ENCODE data around the gene PIEZO2.

PIEZO2 gene

DNA sequence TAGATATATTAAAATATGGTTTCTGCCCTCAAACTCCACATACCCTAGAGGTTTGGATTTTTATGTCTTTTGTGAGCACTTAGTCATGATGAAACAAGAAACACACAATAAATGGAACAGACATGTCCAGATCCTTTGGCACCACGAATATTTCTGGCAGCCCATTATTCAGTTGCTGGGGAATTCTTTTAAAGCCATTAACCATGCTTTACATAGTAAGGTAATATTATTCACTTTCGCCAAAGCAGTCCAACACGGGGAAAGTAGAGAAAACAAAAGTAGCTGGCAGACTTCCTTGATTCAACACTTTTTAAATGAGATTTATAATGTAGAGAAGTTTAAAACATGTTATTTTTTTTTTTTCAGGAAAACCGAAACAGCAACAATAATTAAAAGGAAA lies 235.4 kb downstream of the PIEZO2 start:
- Histone ChIP-seq H3K27me3 (ENCODE audit: insufficient read depth, poor library complexity, severe bottlenecking) (no peaks in the 10 kb centered on the region), H3K27ac (replicated peaks) (no peak overlapping the region), H3K4me3 (replicated peaks; ENCODE audit: insufficient read depth, low read length) (no peak overlapping the region)
- TF ChIP-seq CTCF (IDR thresholded peaks at IDR 0.05; ENCODE audit: insufficient read depth, low read length) (no peak), POLR2AphosphoS5 (IDR thresholded peaks at IDR 0.05; ENCODE audit: low read depth) (no peak), REST (IDR thresholded peaks at IDR 0.05; ENCODE audit: insufficient replicate concordance, low read depth) (no peak), GABPA (IDR thresholded peaks at IDR 0.05; ENCODE audit: low read depth) (no peak), SPI1 (IDR thresholded peaks at IDR 0.05; ENCODE audit: borderline replicate concordance, low read depth) (no peak)
- no peak for DNase-seq (ENCODE audit: low read depth in 1 of 2, low spot score in 1 of 2)

- H3K27ac ChIP-seq (replicated peaks), result no peak overlapping the region
- no peak for TF ChIP-seq POLR2AphosphoS5 (IDR thresholded peaks at IDR 0.05; ENCODE audit: low read depth)
- no peak for TF ChIP-seq REST (IDR thresholded peaks at IDR 0.05; ENCODE audit: insufficient replicate concordance, low read depth)
- no peak for TF ChIP-seq CTCF (IDR thresholded peaks at IDR 0.05; ENCODE audit: insufficient read depth, low read length)
- no peak for TF ChIP-seq SPI1 (IDR thresholded peaks at IDR 0.05; ENCODE audit: borderline replicate concordance, low read depth)
- no peak for TF ChIP-seq GABPA (IDR thresholded peaks at IDR 0.05; ENCODE audit: low read depth)
These were observed 236.4 kb downstream of the PIEZO2 start for GRCh38 chr18:10912790-10913545.

GRCh38 chr18:10909724-10910123 lies 239.6 kb downstream of the PIEZO2 start:
- DNase-seq (ENCODE audit: low read depth in 1 of 2, low spot score in 1 of 2), result no peak
- no peak overlapping the region for H3K27ac ChIP-seq (replicated peaks)
- TF ChIP-seq CTCF (IDR thresholded peaks at IDR 0.05; ENCODE audit: insufficient read depth, low read length) (no peak), POLR2AphosphoS5 (IDR thresholded peaks at IDR 0.05; ENCODE audit: low read depth) (no peak), REST (IDR thresholded peaks at IDR 0.05; ENCODE audit: insufficient replicate concordance, low read depth) (no peak), SPI1 (IDR thresholded peaks at IDR 0.05; ENCODE audit: borderline replicate concordance, low read depth) (no peak), GABPA (IDR thresholded peaks at IDR 0.05; ENCODE audit: low read depth) (no peak)
- no peak overlapping the region for H3K4me3 ChIP-seq (replicated peaks; ENCODE audit: insufficient read depth, low read length)
- H3K27me3 ChIP-seq (ENCODE audit: insufficient read depth, poor library complexity, severe bottlenecking), result no peaks in the 10 kb centered on the region

More at GRCh38 chr18:10912790-10913545, 236.4 kb downstream of the PIEZO2 start:
- H3K27me3 ChIP-seq (ENCODE audit: insufficient read depth, poor library complexity, severe bottlenecking), result no peaks in the 10 kb centered on the region
- DNase-seq (ENCODE audit: low read depth in 1 of 2, low spot score in 1 of 2), result no peak
- H3K4me3 ChIP-seq (replicated peaks; ENCODE audit: insufficient read depth, low read length), result no peak overlapping the region
